Vein endothelial cell (primary cell): ENCODE measurements around the gene ITGA2. TPM values are rescaled to one million over a fixed set of nuclear protein-coding genes. Genes with fewer than 3 reads are reported as not detected.

Experiments
- total RNA-seq: library from RNA; depleted of rRNA; stranded (reverse); fragments of >200 nt; gene quantifications from 2 replicates; pipeline ENCODE4 v1.2.3, GENCODE V29; 2012

Gene ITGA2
- total RNA-seq: 115 and 159 TPM in 2 replicates

DNA sequence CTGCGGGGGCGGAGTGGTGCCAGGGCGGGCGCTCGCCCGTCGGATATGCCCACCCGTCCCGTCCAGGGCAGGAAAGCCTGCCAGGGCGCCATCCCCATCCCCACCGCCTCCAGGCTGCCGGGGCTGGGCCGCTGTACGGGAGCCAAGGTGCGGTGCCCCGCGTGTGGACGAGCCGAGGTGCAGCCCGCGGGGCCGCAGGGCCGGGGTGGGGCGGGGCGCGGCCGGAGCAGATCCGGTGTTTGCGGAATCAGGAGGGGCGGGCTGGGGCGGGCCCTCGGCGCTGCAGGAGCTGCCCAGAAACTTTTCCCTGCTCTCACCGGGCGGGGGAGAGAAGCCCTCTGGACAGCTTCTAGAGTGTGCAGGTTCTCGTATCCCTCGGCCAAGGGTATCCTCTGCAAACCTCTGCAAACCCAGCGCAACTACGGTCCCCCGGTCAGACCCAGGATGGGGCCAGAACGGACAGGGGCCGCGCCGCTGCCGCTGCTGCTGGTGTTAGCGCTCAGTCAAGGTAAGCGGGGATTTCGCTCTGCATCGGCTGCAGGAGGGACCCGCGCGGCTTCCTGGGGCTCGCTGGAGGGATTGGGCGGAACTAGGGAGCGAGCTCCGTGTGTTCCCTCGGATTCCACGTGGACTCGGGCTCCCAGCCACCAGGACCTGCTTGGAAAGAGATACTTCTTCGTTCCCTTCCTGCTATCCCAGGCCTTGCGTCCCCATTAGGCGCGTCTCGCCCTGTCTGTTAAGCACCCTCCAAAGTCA is at the start of gene ITGA2:
Gene ITGA2 (plus strand): TSS at position 328 of the 756 bp plus-strand sequence. CDS start 117 bp downstream, at position 445.

DNA sequence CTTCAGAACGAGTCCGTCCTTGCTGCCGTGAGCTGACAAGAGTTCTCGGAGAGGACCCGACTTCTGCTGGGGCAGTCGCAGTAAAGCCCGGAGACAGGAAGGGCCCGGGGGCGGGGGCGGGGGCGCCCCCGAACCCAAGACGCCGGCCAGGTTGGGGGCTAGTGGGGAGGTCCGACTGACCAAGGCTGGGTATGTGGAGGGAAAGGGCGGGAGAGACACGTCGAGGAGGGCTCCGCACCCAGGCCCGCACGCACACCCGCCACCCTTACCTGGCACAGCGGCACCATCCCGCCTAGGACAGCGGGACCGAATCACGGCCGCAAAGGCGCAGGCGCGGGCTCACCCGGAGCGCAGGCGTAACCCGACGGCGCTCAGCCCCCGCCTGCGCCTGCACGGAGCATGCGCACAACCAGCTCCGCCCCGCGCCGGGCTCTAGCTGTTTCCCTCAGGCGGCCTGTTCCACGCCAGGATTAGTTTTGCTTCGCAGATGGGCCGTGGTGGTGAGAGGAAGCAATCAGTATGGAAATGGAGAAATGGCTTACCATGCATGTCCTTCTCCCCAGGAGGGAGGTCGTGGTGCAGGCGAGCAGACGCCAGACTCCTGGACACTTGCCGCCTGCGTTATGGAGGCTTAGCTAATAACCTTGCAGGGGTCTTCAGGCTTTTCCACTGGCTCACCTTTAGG is 120.4 kb downstream of the ITGA2 start, which contains the start of gene MOCS2:
Gene MOCS2 (minus strand): TSS at position 315 of the 685 bp plus-strand sequence. CDS start 2,583 bp downstream, outside the sequence.

Other genes with a start within 250 kb of the ITGA2 start
- gene ITGA1, start 201.4 kb upstream of the ITGA2 start, total RNA-seq: 13.7 and 22.7 TPM in 2 replicates
- 13.9 and 14.7 TPM in 2 replicates for gene PELO, start 201.4 kb upstream of the ITGA2 start, total RNA-seq
- 30.4 and 30.6 TPM in 2 replicates for gene MOCS2, start 120.4 kb downstream of the ITGA2 start, total RNA-seq